Endodermal cell (in vitro differentiated cells): Measurements from ENCODE around the gene ZMYND15. TPM values are rescaled to one million over a fixed set of nuclear protein-coding genes. Genes with fewer than 3 reads are reported as not detected.

Experiments
- DNase-seq: peaks from one replicate; pipeline ENCODE4 v3.0.0-alpha.2; 2017
- H3K27ac ChIP-seq: 2 replicates; pipeline ENCODE4 v1.5.1; 2013; ENCODE audit warnings: mild to moderate bottlenecking, low read depth, low read length, moderate library complexity
- H3K27me3 ChIP-seq: 2 replicates; pipeline ENCODE4 v1.6.1; 2013; ENCODE audit warnings: mild to moderate bottlenecking, low read length, moderate library complexity; ENCODE audit not compliant: insufficient read depth, control insufficient read depth, poor library complexity, severe bottlenecking
- H3K36me3 ChIP-seq: 2 replicates; pipeline ENCODE4 v1.7.0; 2013; ENCODE audit warnings: mild to moderate bottlenecking, low read length, moderate library complexity; ENCODE audit not compliant: control insufficient read depth, insufficient read depth
- H3K4me1 ChIP-seq: one replicate; pipeline ENCODE4 v1.7.0; 2013; ENCODE audit warnings: low read length; ENCODE audit not compliant: control insufficient read depth, insufficient read depth
- H3K4me3 ChIP-seq: 2 replicates; pipeline ENCODE4 v1.5.1; 2013; ENCODE audit warnings: mild to moderate bottlenecking, low read length, moderate library complexity
- H3K9ac ChIP-seq: 2 replicates; pipeline ENCODE4 v1.6.1; 2013; ENCODE audit warnings: mild to moderate bottlenecking, low read length, moderate library complexity; ENCODE audit not compliant: poor library complexity, severe bottlenecking; ENCODE audit errors: extremely low read depth
- H3K9me3 ChIP-seq: 2 replicates; pipeline ENCODE4 v1.6.1; 2013; ENCODE audit warnings: mild to moderate bottlenecking, low read length, moderate library complexity; ENCODE audit not compliant: control insufficient read depth
- H3K27ac Mint-ChIP-seq: 2 replicates; pipeline ENCODE4 v1.8.0; 2020; ENCODE audit warnings: mixed read lengths
- H3K27me3 Mint-ChIP-seq: 2 replicates; pipeline ENCODE4 v1.8.0; 2021; ENCODE audit warnings: mild to moderate bottlenecking, mixed read lengths; ENCODE audit not compliant: insufficient read depth
- H3K36me3 Mint-ChIP-seq: 2 replicates; pipeline ENCODE4 v1.8.0; 2020; ENCODE audit warnings: low read depth, mixed read lengths
- H3K4me1 Mint-ChIP-seq: 2 replicates; pipeline ENCODE4 v1.8.0; 2020; ENCODE audit warnings: mixed read lengths
- H3K4me3 Mint-ChIP-seq: 2 replicates; pipeline ENCODE4 v1.8.0; 2020; ENCODE audit warnings: mild to moderate bottlenecking, moderate library complexity, mixed read lengths
- H3K9me3 Mint-ChIP-seq: 2 replicates; pipeline ENCODE4 v1.8.0; 2020; ENCODE audit warnings: mild to moderate bottlenecking, mixed read lengths
- CTCF ChIP-seq: fragments of 200-600 bp; sonication (generic); conservative IDR thresholded peaks from 2 replicates; pipeline ENCODE4 v1.5.0; 2021; ENCODE audit warnings: antibody characterized with exemption, mild to moderate bottlenecking
- WGBS, 2 experiments: methylation state at CpG; one replicate each; pipeline versions ENCODE4 v1.1.5 to v1.1.7; 2013; ENCODE audit warnings: missing lambda C conversion rate in 2 of 2, mixed read lengths in 1 of 2; ENCODE audit not compliant: insufficient coverage in 1 of 2, insufficient read length in 1 of 2; 5-methylcytosine and 5-hydroxymethylcytosine counted together
- total RNA-seq, 2 donors: library from RNA; stranded (reverse); fragmentation: NEBNext Ultra II Directional in 1 of 2; extraction: Animal tissue kit (Norgen Biotek cat#: 25700) in 1 of 2; gene quantifications; 2 replicates in 1 of 2; 3 replicates in 1 of 2; pipeline ENCODE4 v1.2.1, GENCODE V29; 2021

The ZMYND15 gene
- total RNA-seq, 2 donors from 2014 or later, result not detected

- no peak for TF ChIP-seq CTCF
- WGBS, 2 experiments, result 96 to 100% methylated on average over 7 to 13 of the region's 13 CpGs
- Mint-ChIP-seq H3K4me1 (no peaks in the 10 kb centered on the region), H3K9me3 (no peaks in the 10 kb centered on the region), H3K4me3 (no peak overlapping the region), H3K27me3 (no peaks in the 10 kb centered on the region), H3K27ac (no peak overlapping the region), H3K36me3 (peaks cover 30% of the 10 kb centered on the region)
- peaks cover 5% of the 10 kb centered on the region for H3K36me3 ChIP-seq
- no peak overlapping the region for H3K27ac ChIP-seq
- no peaks in the 10 kb centered on the region for H3K27me3 ChIP-seq
- no peak overlapping the region for H3K9ac ChIP-seq
- H3K4me1 ChIP-seq, result no peaks in the 10 kb centered on the region
- DNase-seq, result no peak
- H3K4me3 ChIP-seq, result no peak overlapping the region
- no peaks in the 10 kb centered on the region for H3K9me3 ChIP-seq
Observed at GRCh38 chr17:4718276-4718675, 21.4 kb upstream of the ZMYND15 start.

- Histone ChIP-seq H3K4me3 (no peak overlapping the region), H3K9ac (no peak overlapping the region), H3K9me3 (no peaks in the 10 kb centered on the region), H3K4me1 (no peaks in the 10 kb centered on the region), H3K36me3 (peaks cover 5% of the 10 kb centered on the region), H3K27ac (no peak overlapping the region), H3K27me3 (no peaks in the 10 kb centered on the region)
- H3K36me3 Mint-ChIP-seq, result peaks cover 30% of the 10 kb centered on the region
- no peaks in the 10 kb centered on the region for H3K27me3 Mint-ChIP-seq
- no peak overlapping the region for H3K27ac Mint-ChIP-seq
- no peaks in the 10 kb centered on the region for H3K4me1 Mint-ChIP-seq
- 82 to 94% methylated on average over 3 to 10 of the region's 10 CpGs for WGBS, 2 experiments
- TF ChIP-seq CTCF, result no peak
- no peak for DNase-seq
- no peaks in the 10 kb centered on the region for H3K9me3 Mint-ChIP-seq
- H3K4me3 Mint-ChIP-seq, result no peak overlapping the region
Observed at GRCh38 chr17:4719146-4719545, 20.5 kb upstream of the ZMYND15 start.

- Mint-ChIP-seq H3K4me3 (no peak overlapping the region), H3K9me3 (no peaks in the 10 kb centered on the region), H3K4me1 (no peaks in the 10 kb centered on the region), H3K27ac (no peak overlapping the region), H3K27me3 (no peaks in the 10 kb centered on the region), H3K36me3 (peaks cover 30% of the 10 kb centered on the region)
- Histone ChIP-seq H3K4me1 (no peaks in the 10 kb centered on the region), H3K4me3 (no peak overlapping the region), H3K27me3 (no peaks in the 10 kb centered on the region), H3K36me3 (peaks cover 5% of the 10 kb centered on the region), H3K9ac (no peak overlapping the region), H3K27ac (no peak overlapping the region), H3K9me3 (no peaks in the 10 kb centered on the region)
- WGBS, 2 experiments, result 83 to 90% methylated on average over 7 to 15 of the region's 15 CpGs
- DNase-seq, result no peak
- no peak for TF ChIP-seq CTCF
Observed at GRCh38 chr17:4719684-4720221, 19.9 kb upstream of the ZMYND15 start.
